Measurements from ENCODE around the gene SRP72.

The SRP72 gene

DNA sequence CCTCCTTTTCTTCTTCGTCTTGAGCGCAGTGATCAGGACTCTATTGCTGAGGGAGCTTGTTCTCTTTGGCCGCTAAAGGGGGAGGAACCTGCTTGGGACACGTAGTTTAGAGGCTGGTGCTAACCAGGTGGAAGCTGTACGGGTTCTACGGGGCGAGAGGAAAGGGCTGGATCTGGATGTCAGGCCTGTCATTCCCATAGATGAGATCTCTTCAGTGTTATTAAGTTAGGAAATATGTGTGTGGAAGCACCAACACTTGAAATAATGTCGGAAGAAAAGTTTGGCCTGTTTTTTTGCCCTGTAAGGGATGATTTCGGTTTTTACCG lies 643 bp downstream of the SRP72 start:
- TF ChIP-seq CTCF (IDR thresholded peaks at IDR 0.05; ENCODE audit: insufficient read depth, low read length, missing control alignments): no peak
- POLR2A ChIA-PET: interaction anchor here (0.6 to 1.2 kb wide), 3 partner anchors 13 to 32 kb away, joined by 3 to 4 read pairs (median 4); partner anchors contain the start of genes PAICS and PPAT
- CTCF ChIA-PET: interaction anchor here (0.7 to 1.3 kb wide), 5 partner anchors 10 to 76 kb away, joined by 3 to 5 read pairs (median 3); partner anchors contain the start of gene PAICS
- H3K4me3 ChIP-seq (ENCODE audit: low read depth, low read length): peak overlapping the region; percentile 89
- DNase-seq (ENCODE audit: low read depth, low spot score): no peak

DNA sequence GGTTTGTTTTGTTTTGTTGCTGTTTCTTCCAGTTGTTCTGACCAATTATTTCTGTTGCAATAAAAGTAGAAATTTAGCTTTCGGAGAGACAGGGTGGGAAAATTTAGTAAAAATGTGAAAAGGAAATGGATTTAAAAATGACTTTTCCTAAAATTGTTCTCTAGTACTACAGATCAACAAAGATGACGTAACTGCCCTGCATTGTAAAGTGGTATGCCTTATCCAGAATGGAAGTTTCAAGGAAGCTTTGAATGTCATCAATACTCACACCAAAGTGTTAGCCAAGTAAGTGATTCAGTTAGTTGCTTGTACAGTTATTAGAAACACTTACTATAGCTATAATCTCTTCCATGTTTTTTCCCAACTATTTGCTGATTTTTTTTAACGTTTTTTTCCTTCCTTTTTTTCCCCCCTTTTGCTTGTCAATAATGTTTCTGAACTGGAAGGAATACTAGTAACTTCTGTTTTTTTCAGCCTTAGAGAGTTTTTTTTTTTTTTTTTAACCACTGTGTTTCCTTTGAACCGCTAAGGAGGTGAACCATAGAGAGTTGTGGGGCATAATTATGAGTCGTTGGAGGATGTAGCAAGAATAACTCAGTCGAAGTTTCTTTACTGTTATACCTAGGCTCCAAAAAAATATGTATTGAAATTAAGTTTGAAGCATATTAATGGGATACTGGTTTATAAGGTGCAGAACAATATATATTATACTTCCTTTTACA lies 2.2 kb downstream of the SRP72 start:
- TF ChIP-seq CTCF (IDR thresholded peaks at IDR 0.05; ENCODE audit: insufficient read depth, low read length, missing control alignments): no peak
- ChIA-PET POLR2A (no interaction called here), CTCF (no interaction called here)
- H3K4me3 ChIP-seq (ENCODE audit: low read depth, low read length): no peak overlapping the region
- no peak for DNase-seq (ENCODE audit: low read depth, low spot score)

DNA sequence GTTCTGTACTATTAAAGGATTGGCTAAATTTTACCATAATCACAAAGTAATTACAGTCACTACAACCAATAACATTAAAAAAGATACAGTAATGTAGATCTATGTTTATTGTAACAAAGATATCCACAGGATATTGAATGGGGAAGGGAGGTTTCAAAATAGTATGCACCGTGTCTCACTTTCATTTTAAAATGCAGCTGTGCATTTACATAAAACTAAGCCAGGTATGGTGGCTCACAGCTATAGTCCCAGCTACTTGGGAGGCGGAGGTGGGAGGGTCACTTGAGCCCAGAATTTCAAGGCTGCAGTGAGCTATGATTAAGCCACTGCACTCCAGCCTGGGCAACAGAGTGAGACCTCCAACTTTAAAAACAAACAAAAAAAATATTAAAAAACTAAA lies 8.5 kb downstream of the SRP72 start:
- TF ChIP-seq CTCF (IDR thresholded peaks at IDR 0.05; ENCODE audit: insufficient read depth, low read length, missing control alignments): no peak
- ChIA-PET POLR2A (no interaction called here), CTCF (no interaction called here)
- DNase-seq (ENCODE audit: low read depth, low spot score): no peak
- H3K4me3 ChIP-seq (ENCODE audit: low read depth, low read length): no peak overlapping the region

DNA sequence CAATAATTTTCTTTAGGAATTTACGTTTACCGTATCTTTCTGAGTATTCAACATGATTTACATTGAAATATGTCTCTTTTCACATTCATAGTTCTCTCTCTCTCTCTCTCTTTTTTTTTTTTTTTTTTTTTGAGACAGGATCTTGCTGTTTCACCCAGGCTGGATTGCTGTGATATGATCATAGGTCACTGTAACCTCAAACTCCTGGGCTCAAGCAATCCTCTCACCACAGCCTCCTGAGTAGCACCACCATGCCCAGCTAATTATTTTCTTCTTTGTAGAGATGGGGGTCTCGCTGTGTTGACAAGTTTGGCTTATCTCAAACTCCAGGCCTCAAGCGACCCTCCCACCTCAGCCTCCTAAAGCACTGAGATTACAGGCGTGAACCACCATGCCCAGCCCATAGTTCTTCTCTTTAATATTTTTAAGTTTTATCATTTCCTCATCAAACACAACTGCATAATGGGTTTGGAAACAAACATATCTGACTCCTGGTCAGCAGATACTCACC lies 9.8 kb downstream of the SRP72 start:
- TF ChIP-seq CTCF (IDR thresholded peaks at IDR 0.05; ENCODE audit: insufficient read depth, low read length, missing control alignments): no peak

DNA sequence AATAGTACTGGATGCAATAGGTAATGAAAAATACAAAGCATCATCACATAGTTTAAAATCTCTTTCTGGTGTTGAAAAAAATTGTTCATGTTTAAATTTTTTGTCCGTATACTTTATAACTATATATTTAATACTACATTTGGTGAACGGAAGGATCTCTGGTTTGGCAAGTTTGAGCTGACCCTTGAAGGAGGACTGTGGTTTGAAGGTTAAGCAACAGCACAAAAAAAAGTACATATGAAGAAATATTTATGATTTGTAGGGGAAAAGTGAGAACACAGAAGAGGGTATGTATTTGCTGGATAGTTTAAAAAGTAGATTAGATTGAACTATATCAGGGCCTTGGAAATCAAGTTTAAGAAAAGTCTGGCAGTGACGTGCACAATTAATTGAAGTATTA lies 13.3 kb downstream of the SRP72 start:
- POLR2A ChIA-PET: interaction anchor here (0.8 kb wide), 1 partner anchor 12 kb away, joined by 3 read pairs; no protein-coding TSS in a partner anchor
- TF ChIP-seq CTCF (IDR thresholded peaks at IDR 0.05; ENCODE audit: insufficient read depth, low read length, missing control alignments): no peak
- CTCF ChIA-PET: interaction anchor here (0.8 to 1.5 kb wide), 3 partner anchors 15 to 57 kb away, joined by 3 to 4 read pairs (median 3); no protein-coding TSS in a partner anchor
- DNase-seq (ENCODE audit: low read depth, low spot score): no peak
- no peak overlapping the region for H3K4me3 ChIP-seq (ENCODE audit: low read depth, low read length)

More for the DNA sequence above, 9.8 kb downstream of the SRP72 start:
- no peak for DNase-seq (ENCODE audit: low read depth, low spot score)
- H3K4me3 ChIP-seq (ENCODE audit: low read depth, low read length): no peak overlapping the region
- CTCF ChIA-PET: no interaction called here
- POLR2A ChIA-PET: no interaction called here

- ChIA-PET CTCF (interaction anchor here (1.2 to 1.7 kb wide), 2 partner anchors 9 to 71 kb away, joined by 3 read pairs; no protein-coding TSS in a partner anchor), POLR2A (no interaction called here)
- TF ChIP-seq CTCF (IDR thresholded peaks at IDR 0.05; ENCODE audit: insufficient read depth, low read length, missing control alignments): no peak
- no peak for DNase-seq (ENCODE audit: low read depth, low spot score)
- H3K4me3 ChIP-seq (ENCODE audit: low read depth, low read length): no peak overlapping the region
Measured at GRCh38 chr4:56496241-56496640, 28.8 kb downstream of the SRP72 start.

Data from AG04449 (cell line).